Mesendoderm (in vitro differentiated cells): ENCODE measurements around the gene SH3TC2.

Experiments
- DNase-seq: peaks from one replicate; pipeline ENCODE4 v3.0.0; 2013
- H2AK5ac ChIP-seq: 2 replicates; pipeline ENCODE4 v1.6.1; 2013; ENCODE audit warnings: low read length, inconsistent platforms
- H2BK120ac ChIP-seq: 2 replicates; pipeline ENCODE4 v1.6.1; 2013; ENCODE audit warnings: low read depth, mild to moderate bottlenecking, low read length, moderate library complexity, mixed read lengths
- H2BK15ac ChIP-seq: replicated peaks from 2 replicates; pipeline ENCODE4 v1.6.1; 2013; ENCODE audit warnings: low read depth, mild to moderate bottlenecking, moderate library complexity
- H2BK5ac ChIP-seq: 2 replicates; pipeline ENCODE4 v1.6.1; 2013; ENCODE audit warnings: low read length, inconsistent platforms
- H3K18ac ChIP-seq: 2 replicates; pipeline ENCODE4 v1.6.1; 2013; ENCODE audit warnings: mild to moderate bottlenecking, low read length, mixed read lengths
- H3K23ac ChIP-seq: one replicate; pipeline ENCODE4 v1.6.1; 2013; ENCODE audit warnings: low read length
- H3K27ac ChIP-seq: 2 replicates; pipeline ENCODE4 v1.5.1; 2013; ENCODE audit warnings: low read depth, mild to moderate bottlenecking, inconsistent platforms, low read length, moderate library complexity
- H3K27me3 ChIP-seq: 2 replicates; pipeline ENCODE4 v1.6.1; 2013; ENCODE audit warnings: low read length, control low read depth, mild to moderate bottlenecking, inconsistent platforms; ENCODE audit not compliant: insufficient read depth, poor library complexity
- H3K36me3 ChIP-seq: 2 replicates; pipeline ENCODE4 v1.6.1; 2013; ENCODE audit warnings: low read length, inconsistent platforms; ENCODE audit not compliant: control insufficient read depth, insufficient read depth
- H3K4ac ChIP-seq: one replicate; pipeline ENCODE4 v1.6.1; 2013; ENCODE audit warnings: low read depth, mild to moderate bottlenecking, low read length, moderate library complexity
- H3K4me1 ChIP-seq: 2 replicates; pipeline ENCODE4 v1.6.1; 2013; ENCODE audit warnings: low read depth, low read length, inconsistent platforms; ENCODE audit not compliant: control insufficient read depth
- H3K4me2 ChIP-seq: 2 replicates; pipeline ENCODE4 v1.6.1; 2013; ENCODE audit warnings: low read length
- H3K4me3 ChIP-seq: 2 replicates; pipeline ENCODE4 v1.5.1; 2013; ENCODE audit warnings: mild to moderate bottlenecking, low read length
- H3K56ac ChIP-seq: one replicate; pipeline ENCODE4 v1.6.1; 2013; ENCODE audit warnings: low read length
- H3K79me1 ChIP-seq: 2 replicates; pipeline ENCODE4 v1.6.1; 2013; ENCODE audit warnings: low read length, inconsistent platforms
- H3K79me2 ChIP-seq: 2 replicates; pipeline ENCODE4 v1.6.1; 2013; ENCODE audit warnings: mild to moderate bottlenecking, low read length; ENCODE audit not compliant: control insufficient read depth, insufficient read depth
- H3K9ac ChIP-seq: 2 replicates; pipeline ENCODE4 v1.6.1; 2013; ENCODE audit warnings: low read length, inconsistent platforms
- H4K5ac ChIP-seq: one replicate; pipeline ENCODE4 v1.6.1; 2013; ENCODE audit warnings: low read length
- H4K8ac ChIP-seq: one replicate; pipeline ENCODE4 v1.6.1; 2013; ENCODE audit warnings: low read depth, mild to moderate bottlenecking, control low read depth, low read length, moderate library complexity
- WGBS: extraction: QIAGEN DNeasy Blood & Tissue Kit; methylation state at CpG from one replicate; pipeline ENCODE4 v1.1.7; 2013; ENCODE audit warnings: low lambda C conversion rate, missing lambda C conversion rate; ENCODE audit not compliant: insufficient coverage; ENCODE audit errors: extremely low coverage; 5-methylcytosine and 5-hydroxymethylcytosine counted together

Gene SH3TC2

DNA sequence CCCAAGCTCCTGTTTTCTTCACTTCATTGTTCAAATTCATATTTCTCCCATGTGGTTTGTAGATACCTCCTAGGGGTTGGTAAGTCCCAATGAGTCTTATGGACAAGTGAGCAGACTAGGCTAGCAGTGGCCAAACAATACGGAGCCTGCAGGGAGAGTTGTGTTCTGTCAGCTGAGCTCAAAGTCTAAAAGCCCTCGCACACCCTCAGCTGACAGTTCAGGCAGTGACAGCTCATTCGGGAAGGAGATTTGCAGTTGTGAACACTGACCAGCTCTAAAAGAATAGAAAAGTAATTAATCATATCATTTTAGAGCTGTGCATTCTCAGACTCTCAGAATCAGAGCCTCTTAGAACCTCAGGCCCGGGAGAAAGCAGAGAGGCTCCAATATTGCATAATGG, 95.1 kb downstream of the SH3TC2 start:
- Histone ChIP-seq H3K27ac (no peak overlapping the region), H3K4ac (no peak overlapping the region)
- no CpG with 5 or more reads among the region's 4 CpGs for WGBS

DNA sequence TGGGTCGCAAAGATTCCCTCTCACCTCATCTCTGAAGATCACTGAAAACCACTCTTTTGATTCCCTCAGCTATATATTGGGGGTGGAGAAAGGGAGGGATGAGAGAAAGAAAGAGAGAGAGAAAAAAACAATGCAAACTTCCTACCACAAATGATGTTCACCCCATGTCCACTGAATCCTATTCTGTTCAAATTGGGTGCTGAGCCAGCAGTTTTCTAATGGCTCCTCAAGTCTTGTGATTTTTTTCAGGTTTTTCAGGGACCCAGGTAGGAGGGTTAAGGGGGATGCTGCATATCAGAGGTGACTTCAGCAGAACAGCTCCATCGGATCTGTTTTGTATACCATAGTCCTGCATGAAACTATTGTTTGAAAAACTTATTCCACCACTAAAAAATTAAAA, 95.9 kb downstream of the SH3TC2 start:
- Histone ChIP-seq H3K27me3 (no peaks in the 10 kb centered on the region), H2BK5ac (no peak overlapping the region), H3K4me2 (no peak overlapping the region), H3K9ac (no peak overlapping the region), H3K79me1 (no peaks in the 10 kb centered on the region), H2AK5ac (no peak overlapping the region), H3K79me2 (no peaks in the 10 kb centered on the region), H3K18ac (no peak overlapping the region), H3K27ac (no peak overlapping the region), H2BK120ac (no peak overlapping the region), H2BK15ac (no peak overlapping the region), H3K56ac (no peak overlapping the region), H3K23ac (no peak overlapping the region), H3K4ac (no peak overlapping the region), H3K4me1 (no peaks in the 10 kb centered on the region), H3K4me3 (no peak overlapping the region), H4K8ac (no peak overlapping the region), H4K5ac (no peak overlapping the region), H3K36me3 (no peaks in the 10 kb centered on the region)
- WGBS, result no CpG with 5 or more reads among the region's 2 CpGs
- DNase-seq, result no peak

More for the DNA sequence above, 95.1 kb downstream of the SH3TC2 start:
- Histone ChIP-seq H4K5ac (no peak overlapping the region), H3K79me1 (no peaks in the 10 kb centered on the region), H3K79me2 (no peaks in the 10 kb centered on the region), H3K23ac (no peak overlapping the region), H3K36me3 (no peaks in the 10 kb centered on the region), H3K56ac (no peak overlapping the region), H2AK5ac (no peak overlapping the region), H2BK5ac (no peak overlapping the region), H4K8ac (no peak overlapping the region), H3K4me2 (no peak overlapping the region), H3K4me1 (no peaks in the 10 kb centered on the region), H3K4me3 (no peak overlapping the region), H2BK15ac (no peak overlapping the region), H3K18ac (no peak overlapping the region), H3K27me3 (no peaks in the 10 kb centered on the region), H2BK120ac (no peak overlapping the region), H3K9ac (no peak overlapping the region)
- no peak for DNase-seq

DNA sequence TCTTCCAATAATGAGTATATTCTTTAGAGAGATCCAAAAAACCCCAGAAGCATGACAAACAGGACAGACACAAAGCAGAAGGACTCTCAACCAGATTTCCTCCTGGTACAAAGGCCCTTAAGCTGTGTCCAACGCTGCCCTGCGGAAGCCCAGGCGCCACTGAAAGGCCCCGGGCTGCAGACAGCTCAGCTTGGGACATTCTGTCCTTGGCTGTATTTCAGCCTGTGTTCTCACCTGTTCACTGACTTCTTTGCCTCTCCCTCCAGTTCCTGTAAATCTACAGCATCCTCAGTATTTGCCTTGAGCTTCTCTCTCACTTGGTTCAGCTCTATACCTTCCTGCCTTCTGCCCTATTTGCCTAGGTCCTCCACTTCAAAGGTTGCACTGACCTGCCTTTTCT, 96.5 kb downstream of the SH3TC2 start:
- no peaks in the 10 kb centered on the region for H3K79me1 ChIP-seq
- no peak overlapping the region for H2AK5ac ChIP-seq
- H2BK5ac ChIP-seq, result no peak overlapping the region
- H3K36me3 ChIP-seq, result no peaks in the 10 kb centered on the region
- H3K4ac ChIP-seq, result no peak overlapping the region
- H3K18ac ChIP-seq, result no peak overlapping the region
- no peak overlapping the region for H3K4me3 ChIP-seq
- H3K9ac ChIP-seq, result no peak overlapping the region
- H3K56ac ChIP-seq, result no peak overlapping the region
- no peaks in the 10 kb centered on the region for H3K4me1 ChIP-seq
- H3K27ac ChIP-seq, result no peak overlapping the region
- no peak overlapping the region for H2BK120ac ChIP-seq
- H2BK15ac ChIP-seq, result no peak overlapping the region
- no peaks in the 10 kb centered on the region for H3K27me3 ChIP-seq
- DNase-seq, result no peak
- no peak overlapping the region for H3K4me2 ChIP-seq
- no peak overlapping the region for H4K8ac ChIP-seq
- no peaks in the 10 kb centered on the region for H3K79me2 ChIP-seq
- H3K23ac ChIP-seq, result no peak overlapping the region
- no peak overlapping the region for H4K5ac ChIP-seq
- WGBS, result no CpG with 5 or more reads among the region's 4 CpGs

DNA sequence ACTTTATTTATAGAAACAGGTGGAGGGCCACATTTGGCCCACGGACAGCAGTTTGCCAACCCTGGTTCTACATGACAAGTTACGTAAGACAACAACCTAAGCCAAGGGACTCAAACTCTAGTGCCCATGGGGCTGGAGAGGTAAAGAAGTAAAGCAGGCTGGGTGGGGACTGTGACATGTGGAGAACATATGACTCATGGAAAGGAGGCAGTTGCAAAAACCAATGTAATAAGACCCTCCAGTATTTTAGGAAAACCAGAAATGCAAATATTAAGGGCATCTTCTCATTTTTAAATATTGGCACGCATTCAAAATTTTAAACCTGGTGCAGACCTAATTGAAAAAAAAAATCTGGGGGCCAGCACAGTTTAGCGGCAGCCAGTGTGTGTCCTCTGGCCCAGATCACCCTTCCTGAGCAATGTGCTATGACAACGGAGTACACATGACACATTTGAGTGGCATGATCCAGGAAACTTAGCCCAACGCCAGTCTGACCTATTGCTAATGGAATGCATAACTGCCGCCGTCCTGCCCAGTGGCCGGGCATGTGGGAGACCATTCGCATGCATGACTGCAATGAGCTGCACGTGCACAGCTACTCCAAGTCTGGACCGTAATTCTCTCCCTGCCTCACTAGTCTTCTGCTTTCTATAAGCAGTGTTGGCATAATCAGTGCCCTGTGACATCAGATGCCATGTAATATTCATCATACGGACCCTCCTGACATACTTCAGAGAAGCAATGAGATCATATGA, 97.2 kb downstream of the SH3TC2 start:
- Histone ChIP-seq H3K27me3 (no peaks in the 10 kb centered on the region), H3K18ac (no peak overlapping the region), H3K79me1 (no peaks in the 10 kb centered on the region), H2BK5ac (no peak overlapping the region), H3K4me2 (no peak overlapping the region), H2BK15ac (no peak overlapping the region), H3K23ac (no peak overlapping the region), H3K27ac (no peak overlapping the region), H3K56ac (no peak overlapping the region), H3K79me2 (no peaks in the 10 kb centered on the region), H2BK120ac (no peak overlapping the region), H4K8ac (no peak overlapping the region), H2AK5ac (no peak overlapping the region), H4K5ac (no peak overlapping the region), H3K4me1 (no peaks in the 10 kb centered on the region), H3K4me3 (no peak overlapping the region), H3K4ac (no peak overlapping the region), H3K36me3 (no peaks in the 10 kb centered on the region), H3K9ac (no peak overlapping the region)
- no peak for DNase-seq
- no CpG with 5 or more reads among the region's 13 CpGs for WGBS

DNA sequence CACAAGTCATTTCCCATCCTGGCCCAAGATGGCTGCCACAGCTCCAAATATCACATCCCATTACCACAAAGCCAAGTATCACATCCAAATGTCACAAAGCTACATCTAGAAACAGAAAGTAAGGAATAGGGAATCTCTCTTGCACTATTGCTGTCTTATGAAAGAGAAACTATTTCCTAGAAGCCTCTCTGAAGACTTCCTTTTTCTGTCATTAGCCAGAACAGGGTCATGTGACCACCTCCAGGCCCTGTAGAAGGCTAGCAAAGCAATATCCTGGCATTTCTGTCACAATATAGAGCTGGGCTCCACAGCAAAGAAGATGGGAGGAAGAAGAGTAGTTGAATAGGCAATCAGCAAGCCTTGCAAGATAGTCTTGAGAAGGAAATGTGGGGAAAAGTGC, 99.2 kb downstream of the SH3TC2 start:
- Histone ChIP-seq H3K4ac (no peak overlapping the region), H3K79me2 (no peaks in the 10 kb centered on the region), H2AK5ac (no peak overlapping the region), H3K4me3 (no peak overlapping the region), H3K56ac (no peak overlapping the region), H2BK5ac (no peak overlapping the region), H3K27ac (no peak overlapping the region), H4K5ac (no peak overlapping the region), H3K4me1 (no peaks in the 10 kb centered on the region), H3K23ac (no peak overlapping the region), H4K8ac (no peak overlapping the region), H3K79me1 (no peaks in the 10 kb centered on the region), H3K36me3 (no peaks in the 10 kb centered on the region), H2BK15ac (no peak overlapping the region), H3K18ac (no peak overlapping the region), H3K27me3 (no peaks in the 10 kb centered on the region), H3K9ac (no peak overlapping the region), H2BK120ac (no peak overlapping the region), H3K4me2 (no peak overlapping the region)
- no peak for DNase-seq

DNA sequence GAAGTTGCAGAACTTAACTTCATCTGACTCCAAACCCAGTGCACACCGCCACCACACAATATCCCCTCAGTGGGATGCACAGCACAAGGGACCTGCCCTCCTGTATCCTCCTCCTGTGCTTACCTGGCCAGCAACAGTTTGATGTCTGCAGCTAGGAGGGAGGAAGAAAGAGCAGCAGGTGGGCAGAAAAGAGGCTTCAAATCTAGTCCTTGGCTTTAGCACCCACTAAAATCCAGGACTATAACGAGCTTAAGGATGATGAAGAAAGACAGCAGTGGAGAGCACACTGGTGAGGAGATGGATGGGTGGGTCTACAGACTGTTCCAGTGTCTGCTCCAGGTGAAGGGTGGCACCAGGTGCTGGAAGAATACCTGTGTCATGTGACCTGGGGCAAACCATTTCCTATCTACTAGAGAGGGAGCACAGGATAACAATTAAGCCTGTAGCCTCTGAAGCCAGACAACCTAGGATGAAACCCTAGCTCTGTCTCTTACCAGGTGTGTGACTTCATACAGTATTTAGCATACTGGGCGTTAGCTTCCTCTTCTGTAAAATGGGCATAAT, 100.0 kb downstream of the SH3TC2 start:
- Histone ChIP-seq H3K36me3 (no peaks in the 10 kb centered on the region), H3K4me1 (no peaks in the 10 kb centered on the region), H4K5ac (no peak overlapping the region), H3K4me3 (no peak overlapping the region), H2BK5ac (no peak overlapping the region), H2BK15ac (no peak overlapping the region), H3K56ac (no peak overlapping the region), H3K79me1 (no peaks in the 10 kb centered on the region), H3K18ac (no peak overlapping the region), H3K79me2 (no peaks in the 10 kb centered on the region), H3K27me3 (no peaks in the 10 kb centered on the region), H3K4me2 (no peak overlapping the region), H3K23ac (no peak overlapping the region), H2AK5ac (no peak overlapping the region), H2BK120ac (no peak overlapping the region), H3K4ac (no peak overlapping the region), H3K27ac (no peak overlapping the region), H4K8ac (no peak overlapping the region), H3K9ac (no peak overlapping the region)
- no peak for DNase-seq
- WGBS, result no CpG with 5 or more reads among the region's 3 CpGs
